ENCODE results near the gene AGAP5. TPM values are rescaled to one million over a fixed set of nuclear protein-coding genes. Genes with fewer than 3 reads are reported as not detected.

AGAP5 gene
- total and polyA plus RNA-seq, 9 of the 15 experiments (the other 6 are each of a cell fraction or from before 2014, with no cell fraction given), result 0.32 to 7.5 (median 5.3) TPM

DNA sequence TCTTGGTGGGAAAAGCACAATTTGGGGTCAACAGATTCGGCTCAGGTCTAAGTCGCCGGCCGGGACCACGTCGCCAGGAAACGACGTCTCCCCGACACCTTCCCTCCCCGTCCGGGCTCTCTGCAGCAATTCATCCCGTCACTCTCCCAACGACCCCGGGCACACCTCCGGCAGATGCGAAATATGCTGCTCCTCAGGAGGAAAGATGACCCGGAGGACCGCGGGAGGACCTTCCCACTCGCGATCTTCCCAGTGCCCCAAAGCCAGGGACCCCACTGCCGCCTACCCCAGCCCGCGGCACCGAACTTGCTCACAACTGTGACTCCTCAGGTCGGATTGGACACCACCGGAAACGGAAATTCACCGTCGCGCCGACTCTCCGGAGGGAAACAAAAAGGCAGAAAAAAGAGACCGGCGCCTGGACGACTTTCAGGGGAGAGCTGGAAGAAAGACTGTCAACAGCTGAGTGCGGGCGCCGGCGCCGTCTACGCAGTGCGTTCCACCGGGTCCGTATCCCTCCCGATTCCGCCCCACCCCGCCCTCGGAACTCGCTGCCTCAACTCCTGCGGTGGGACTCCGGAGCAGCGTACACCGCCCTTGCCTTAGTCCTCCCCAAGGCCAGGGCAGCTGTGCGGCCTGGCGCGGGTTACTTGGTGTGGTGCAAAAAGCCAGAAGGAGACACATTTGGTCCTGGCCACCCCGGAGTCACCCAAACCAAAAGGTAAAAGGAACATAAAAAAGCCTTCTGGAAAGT lies 32.4 kb upstream of the AGAP5 start (continued):
- TF ChIP-seq, protein P1, sequence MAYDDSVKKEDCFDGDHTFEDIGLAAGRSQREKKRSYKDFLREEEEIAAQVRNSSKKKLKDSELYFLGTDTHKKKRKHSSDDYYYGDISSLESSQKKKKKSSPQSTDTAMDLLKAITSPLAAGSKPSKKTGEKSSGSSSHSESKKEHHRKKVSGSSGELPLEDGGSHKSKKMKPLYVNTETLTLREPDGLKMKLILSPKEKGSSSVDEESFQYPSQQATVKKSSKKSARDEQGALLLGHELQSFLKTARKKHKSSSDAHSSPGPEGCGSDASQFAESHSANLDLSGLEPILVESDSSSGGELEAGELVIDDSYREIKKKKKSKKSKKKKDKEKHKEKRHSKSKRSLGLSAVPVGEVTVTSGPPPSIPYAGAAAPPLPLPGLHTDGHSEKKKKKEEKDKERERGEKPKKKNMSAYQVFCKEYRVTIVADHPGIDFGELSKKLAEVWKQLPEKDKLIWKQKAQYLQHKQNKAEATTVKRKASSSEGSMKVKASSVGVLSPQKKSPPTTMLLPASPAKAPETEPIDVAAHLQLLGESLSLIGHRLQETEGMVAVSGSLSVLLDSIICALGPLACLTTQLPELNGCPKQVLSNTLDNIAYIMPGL (CRISPR knock-in tag; IDR thresholded peaks at IDR 0.05), result peak; percentile 61; the same call in 1 of the 2 replicates
- TF ChIP-seq, protein P2, sequence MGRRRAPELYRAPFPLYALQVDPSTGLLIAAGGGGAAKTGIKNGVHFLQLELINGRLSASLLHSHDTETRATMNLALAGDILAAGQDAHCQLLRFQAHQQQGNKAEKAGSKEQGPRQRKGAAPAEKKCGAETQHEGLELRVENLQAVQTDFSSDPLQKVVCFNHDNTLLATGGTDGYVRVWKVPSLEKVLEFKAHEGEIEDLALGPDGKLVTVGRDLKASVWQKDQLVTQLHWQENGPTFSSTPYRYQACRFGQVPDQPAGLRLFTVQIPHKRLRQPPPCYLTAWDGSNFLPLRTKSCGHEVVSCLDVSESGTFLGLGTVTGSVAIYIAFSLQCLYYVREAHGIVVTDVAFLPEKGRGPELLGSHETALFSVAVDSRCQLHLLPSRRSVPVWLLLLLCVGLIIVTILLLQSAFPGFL (CRISPR knock-in tag; IDR thresholded peaks at IDR 0.05), result peak; percentile 98
- no peak for TF ChIP-seq HNRNPK (IDR thresholded peaks at IDR 0.05; ENCODE audit: low read depth, low read length, poor library complexity, severe bottlenecking)
- TF ChIP-seq POU5F1 (IDR thresholded peaks at IDR 0.05; ENCODE audit: borderline replicate concordance, low read depth, low read length, partially characterized antibody), result no peak
- no peak for TF ChIP-seq HNRNPH1 (optimal IDR thresholded peaks at IDR 0.05; ENCODE audit: low read depth, low read length)
- TF ChIP-seq NR2C1 (IDR thresholded peaks at IDR 0.05), result peak; percentile 87
- TF ChIP-seq NR2C1 (tag; IDR thresholded peaks at IDR 0.05), result peak; percentile 83
- TF ChIP-seq, protein P3, sequence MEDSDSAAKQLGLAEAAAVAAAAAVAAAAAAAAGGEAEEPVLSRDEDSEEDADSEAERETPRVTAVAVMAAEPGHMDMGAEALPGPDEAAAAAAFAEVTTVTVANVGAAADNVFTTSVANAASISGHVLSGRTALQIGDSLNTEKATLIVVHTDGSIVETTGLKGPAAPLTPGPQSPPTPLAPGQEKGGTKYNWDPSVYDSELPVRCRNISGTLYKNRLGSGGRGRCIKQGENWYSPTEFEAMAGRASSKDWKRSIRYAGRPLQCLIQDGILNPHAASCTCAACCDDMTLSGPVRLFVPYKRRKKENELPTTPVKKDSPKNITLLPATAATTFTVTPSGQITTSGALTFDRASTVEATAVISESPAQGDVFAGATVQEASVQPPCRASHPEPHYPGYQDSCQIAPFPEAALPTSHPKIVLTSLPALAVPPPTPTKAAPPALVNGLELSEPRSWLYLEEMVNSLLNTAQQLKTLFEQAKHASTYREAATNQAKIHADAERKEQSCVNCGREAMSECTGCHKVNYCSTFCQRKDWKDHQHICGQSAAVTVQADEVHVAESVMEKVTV (CRISPR knock-in tag; IDR thresholded peaks at IDR 0.05), result no peak
- peak in 1 of 2 experiments; percentile 89; a peak in 2 of 4 replicates for TF ChIP-seq FOXA3 (CRISPR knock-in tag; conservative IDR thresholded peaks at IDR 0.05 in 1 of 2, IDR thresholded peaks at IDR 0.05 in 1 of 2)
- 0 out of 2 replicates have a peak, but pooled peaks have one; percentile 35 for TF ChIP-seq ZBTB49 (CRISPR knock-in tag; IDR thresholded peaks at IDR 0.05; ENCODE audit: borderline replicate concordance)
- no peak for TF ChIP-seq RHOXF2B (CRISPR knock-in tag; conservative IDR thresholded peaks at IDR 0.05)
- TF ChIP-seq ZNF707 (CRISPR knock-in tag; conservative IDR thresholded peaks at IDR 0.05), result no peak
- no peak for TF ChIP-seq NR1H2 (CRISPR knock-in tag; IDR thresholded peaks at IDR 0.05)
- 0 out of 2 replicates have a peak, but pooled peaks have one; percentile 42 for TF ChIP-seq OTX1 (CRISPR knock-in tag; IDR thresholded peaks at IDR 0.05)
- TF ChIP-seq ZNF133 (CRISPR knock-in tag; IDR thresholded peaks at IDR 0.05), result no peak
- TF ChIP-seq SIN3B (IDR thresholded peaks at IDR 0.05; ENCODE audit: low read depth), result peak; percentile 97
- TF ChIP-seq SMARCE1 (IDR thresholded peaks at IDR 0.05), result 0 out of 2 replicates have a peak, but pooled peaks have one; percentile 21
- TF ChIP-seq, protein P4, sequence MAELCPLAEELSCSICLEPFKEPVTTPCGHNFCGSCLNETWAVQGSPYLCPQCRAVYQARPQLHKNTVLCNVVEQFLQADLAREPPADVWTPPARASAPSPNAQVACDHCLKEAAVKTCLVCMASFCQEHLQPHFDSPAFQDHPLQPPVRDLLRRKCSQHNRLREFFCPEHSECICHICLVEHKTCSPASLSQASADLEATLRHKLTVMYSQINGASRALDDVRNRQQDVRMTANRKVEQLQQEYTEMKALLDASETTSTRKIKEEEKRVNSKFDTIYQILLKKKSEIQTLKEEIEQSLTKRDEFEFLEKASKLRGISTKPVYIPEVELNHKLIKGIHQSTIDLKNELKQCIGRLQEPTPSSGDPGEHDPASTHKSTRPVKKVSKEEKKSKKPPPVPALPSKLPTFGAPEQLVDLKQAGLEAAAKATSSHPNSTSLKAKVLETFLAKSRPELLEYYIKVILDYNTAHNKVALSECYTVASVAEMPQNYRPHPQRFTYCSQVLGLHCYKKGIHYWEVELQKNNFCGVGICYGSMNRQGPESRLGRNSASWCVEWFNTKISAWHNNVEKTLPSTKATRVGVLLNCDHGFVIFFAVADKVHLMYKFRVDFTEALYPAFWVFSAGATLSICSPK (IDR thresholded peaks at IDR 0.05; ENCODE audit: borderline replicate concordance), result no peak
